ENCODE data around the gene PNRC2.

DNA sequence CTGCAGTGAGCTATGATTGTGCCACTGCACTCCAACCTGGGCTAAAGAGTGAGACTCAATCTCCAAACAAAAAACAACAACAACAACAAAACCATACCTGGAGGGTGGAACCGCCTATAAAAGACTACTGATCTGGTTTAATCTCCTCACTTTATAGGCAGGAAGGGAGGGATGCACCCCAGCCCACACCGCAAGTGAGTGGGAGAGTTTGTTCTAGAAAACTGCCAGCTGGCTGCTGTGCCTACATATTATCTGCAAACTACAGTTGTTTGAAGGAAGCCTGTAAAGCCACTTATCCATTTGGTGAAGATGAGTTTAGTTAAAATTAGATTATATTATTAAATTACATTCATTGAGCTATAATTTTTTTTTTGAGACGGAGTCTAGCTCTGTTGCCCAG, 29.6 kb downstream of the PNRC2 start:
- TF ChIP-seq NPAS2 (CRISPR knock-in tag; IDR thresholded peaks at IDR 0.05; ENCODE audit: borderline replicate concordance) (no peak), RNF2 (conservative IDR thresholded peaks at IDR 0.05; ENCODE audit: low read depth) (no peak), NFKBIZ (CRISPR knock-in tag; IDR thresholded peaks at IDR 0.05) (no peak), HHEX (CRISPR knock-in tag; IDR thresholded peaks at IDR 0.05) (no peak), RFX5 (IDR thresholded peaks at IDR 0.05; ENCODE audit: low read depth, low read length) (no peak), HDAC2 (CRISPR knock-in tag; IDR thresholded peaks at IDR 0.05) (no peak), MIER2 (CRISPR knock-in tag; IDR thresholded peaks at IDR 0.05) (no peak)
